Endothelial cell of umbilical vein (primary cell): ENCODE data around the gene GATAD2A. TPM values are rescaled to one million over a fixed set of nuclear protein-coding genes. Genes with fewer than 3 reads are reported as not detected.

ENCODE experiments used
- BruUV-seq: library from RNA; stranded (reverse); fragments of 400-500 nt; replicated peaks from 2 replicates; lab custom pipeline; 2021; lab: Mats Ljungman, UMichigan
- CTCF ChIA-PET: fragments of 300-600, 350-600 bp; sonication (Branson Sonifier 250); formaldehyde crosslinking; loops from one replicate; lab custom pipeline; 2021; ENCODE audit warnings: antibody characterized with exemption, inconsistent platforms; lab: Charles Lee
- POLR2A ChIA-PET: fragments of 300-600, 350-600 bp; sonication (Branson Sonifier 250); formaldehyde crosslinking; loops from one replicate; lab custom pipeline; 2021; ENCODE audit warnings: antibody characterized with exemption, inconsistent platforms; lab: Charles Lee
- DNase-seq: peaks from one replicate; pipeline ENCODE4 v3.0.0-alpha.2; 2011; ENCODE audit warnings: low read depth, low spot score
- FAIRE-seq: peaks from 2 replicates; lab custom pipeline; 2011; peaks lifted over from hg19 to GRCh38; lab: Jason Lieb, UNC
- H2AFZ ChIP-seq: 2 replicates; pipeline ENCODE4 v1.6.0; 2012; ENCODE audit warnings: low read depth, low read length, control low read depth, inconsistent platforms
- H3K27ac ChIP-seq: 2 replicates; pipeline ENCODE4 v1.5.1; 2011; ENCODE audit warnings: low read depth, mild to moderate bottlenecking, control low read depth, low read length, moderate library complexity; ENCODE audit not compliant: insufficient read depth
- H3K27me3 ChIP-seq, 2 experiments: 2 replicates each; pipeline versions ENCODE4 v1.6.0 to v1.6.1; 2011; ENCODE audit warnings: low read length in 2 of 2, mixed read lengths in 1 of 2; ENCODE audit not compliant: control insufficient read depth in 2 of 2, insufficient read depth in 2 of 2
- H3K36me3 ChIP-seq, 2 experiments: 2 replicates in 1 of 2; 3 replicates in 1 of 2; pipeline ENCODE4 v1.5.1; 2011; ENCODE audit warnings: low read length in 2 of 2, mild to moderate bottlenecking in 1 of 2, moderate library complexity in 1 of 2; ENCODE audit not compliant: control insufficient read depth in 2 of 2, insufficient read depth in 2 of 2; ENCODE audit errors: extremely low read depth in 1 of 2
- H3K4me1 ChIP-seq: 3 replicates; pipeline ENCODE4 v1.5.1; 2011; ENCODE audit warnings: mild to moderate bottlenecking, low read length; ENCODE audit not compliant: control insufficient read depth, insufficient read depth; ENCODE audit errors: extremely low read depth
- H3K4me2 ChIP-seq: 2 replicates; pipeline ENCODE4 v1.6.1; 2011; ENCODE audit warnings: low read length, control low read depth, mixed read lengths; ENCODE audit not compliant: insufficient read depth
- H3K4me3 ChIP-seq, 3 experiments: fragments of 200-600 bp in 1 of 3; sonication (generic), shearing (Covaris generic) in 1 of 3; replicated peaks in 1 of 3; 2 replicates each; pipeline ENCODE4 v1.5.1; 2011 to 2016; ENCODE audit warnings: control low read depth in 3 of 3, low read length in 3 of 3, mild to moderate bottlenecking in 2 of 3, inconsistent platforms in 1 of 3, low read depth in 1 of 3, moderate library complexity in 1 of 3; ENCODE audit not compliant: insufficient read depth in 1 of 3
- H3K79me2 ChIP-seq: 2 replicates; pipeline ENCODE4 v1.6.0; 2012; ENCODE audit warnings: low read length, inconsistent platforms; ENCODE audit not compliant: control insufficient read depth, insufficient read depth
- H3K9ac ChIP-seq: replicated peaks from 2 replicates; pipeline ENCODE3; 2011; ENCODE audit warnings: low read length, control low read depth; ENCODE audit not compliant: insufficient read depth; ENCODE audit errors: extremely low read depth
- H3K9me1 ChIP-seq: replicated peaks from 3 replicates; pipeline ENCODE4 v1.6.0; 2011; ENCODE audit warnings: mild to moderate bottlenecking, low read length; ENCODE audit not compliant: control insufficient read depth, insufficient read depth; ENCODE audit errors: extremely low read depth
- H3K9me3 ChIP-seq: replicated peaks from 2 replicates; pipeline ENCODE4 v1.5.1; 2012; ENCODE audit warnings: low read length, inconsistent platforms; ENCODE audit not compliant: control insufficient read depth, insufficient read depth
- H4K20me1 ChIP-seq: replicated peaks from 2 replicates; pipeline ENCODE3; 2011; ENCODE audit warnings: mild to moderate bottlenecking, low read length; ENCODE audit not compliant: control insufficient read depth, insufficient read depth; ENCODE audit errors: extremely low read depth
- EZH2 ChIP-seq: IDR thresholded peaks from 2 replicates; pipeline ENCODE4 v1.6.1; 2012; ENCODE audit warnings: borderline replicate concordance, low read depth, mild to moderate bottlenecking, moderate library complexity, low read length, inconsistent platforms; ENCODE audit not compliant: severe bottlenecking
- FOS ChIP-seq: IDR thresholded peaks from 2 replicates; pipeline ENCODE4 v1.6.1; 2011; ENCODE audit warnings: mild to moderate bottlenecking, low read length, moderate library complexity, borderline replicate concordance; ENCODE audit not compliant: insufficient read depth
- GATA2 ChIP-seq: IDR thresholded peaks from 2 replicates; pipeline ENCODE4 v1.7.0; 2011; ENCODE audit warnings: low read depth, mild to moderate bottlenecking, moderate library complexity, mixed read lengths, low read length; ENCODE audit not compliant: insufficient read length, insufficient read depth
- JUN ChIP-seq: IDR thresholded peaks from 2 replicates; pipeline ENCODE4 v1.6.1; 2011; ENCODE audit warnings: borderline replicate concordance, low read depth; ENCODE audit not compliant: insufficient read length, insufficient read depth
- MYC ChIP-seq: IDR thresholded peaks from one replicate; pipeline ENCODE4 v1.6.1; 2011; ENCODE audit warnings: mild to moderate bottlenecking, low read depth, low read length
- POLR2A ChIP-seq: IDR thresholded peaks from 2 replicates; pipeline ENCODE4 v1.6.1; 2012; ENCODE audit warnings: low read depth, mild to moderate bottlenecking, control low read depth, low read length
- dilution Hi-C: fragments of 300-500 bp; cut with MboI; formaldehyde crosslinking; loops from one replicate; pipeline ENCODE4 v1.15.0; 2019; ENCODE audit warnings: low sequenced_read_pairs; ENCODE audit not compliant: extremely low pct_ligation_motif_present
- intact Hi-C: fragments of 100-400 bp; cut with micrococcal nuclease; formaldehyde crosslinking; loops from one replicate; pipeline ENCODE4 v1.10.0; 2022
- polyA plus RNA-seq, 4 experiments: library from polyadenylated mRNA; depleted of rRNA in 3 of 4; stranded (reverse) in 3 of 4; unstranded in 1 of 4; fragments of >200 nt; gene quantifications; 2 replicates each; pipeline versions ENCODE4 v1.2.1 to v1.2.3, GENCODE V29; 2011 to 2012; ENCODE audit warnings: missing spikeins in 1 of 4
- total RNA-seq: library from RNA; stranded (reverse); gene quantifications from 2 replicates; pipeline ENCODE4 v1.2.3, GENCODE V29; 2021

The GATAD2A gene
- total and polyA plus RNA-seq, 2 donors (not counting 3 experiments of a cell fraction or from before 2014, with no cell fraction given): 27.3 to 134 TPM

DNA sequence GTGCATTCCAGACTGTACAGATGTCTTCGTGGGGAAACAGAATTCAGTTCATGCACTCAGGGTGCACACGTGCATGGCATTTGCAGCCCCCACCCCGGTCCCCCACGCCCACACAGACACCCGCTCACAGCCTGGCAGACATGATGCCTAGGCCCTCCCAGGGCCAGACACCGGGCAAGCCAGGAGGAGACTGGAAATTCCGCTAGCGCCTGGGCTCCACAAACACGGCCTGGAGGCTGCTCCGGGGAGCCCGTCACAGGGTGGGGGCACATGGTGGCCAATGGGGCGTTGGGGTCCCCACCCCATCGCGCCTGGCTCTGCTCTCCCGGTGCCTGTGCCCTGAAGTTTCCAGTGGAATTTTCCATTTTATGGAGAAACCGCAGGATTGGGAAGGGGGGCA is 136.1 kb downstream of the GATAD2A start:
- intact Hi-C loops (loop anchor here (1.0 kb wide), 1 partner anchor 25 kb away; the partner anchor contains the start of gene NDUFA13), dilution Hi-C loops (no loop called here)
- H3K4me1 ChIP-seq: no peaks in the 10 kb centered on the region
- no peak overlapping the region for H2AFZ ChIP-seq
- peaks cover 25 to 29% of the 10 kb centered on the region in 2 experiments for H3K27me3 ChIP-seq
- no peak for DNase-seq
- ChIA-PET POLR2A (no interaction called here), CTCF (interaction anchor here (0.6 to 1.6 kb wide), 3 partner anchors 10 to 11 kb away, joined by 4 to 8 read pairs (median 4); no protein-coding TSS in a partner anchor)
- H3K4me2 ChIP-seq: no peak overlapping the region
- no peak overlapping the region for H3K9ac ChIP-seq
- no TSS peak for BruUV-seq
- no peaks in the 10 kb centered on the region for H3K79me2 ChIP-seq
- H4K20me1 ChIP-seq: no peaks in the 10 kb centered on the region
- FAIRE-seq: no peak
- no peak overlapping the region for H3K4me3 ChIP-seq
- no peak overlapping the region for H3K27ac ChIP-seq
- H3K9me3 ChIP-seq: no peaks in the 10 kb centered on the region
- TF ChIP-seq FOS (no peak), POLR2A (no peak), MYC (no peak)
- no peaks in the 10 kb centered on the region for H3K9me1 ChIP-seq
- H3K36me3 ChIP-seq: no peaks in the 10 kb centered on the region

DNA sequence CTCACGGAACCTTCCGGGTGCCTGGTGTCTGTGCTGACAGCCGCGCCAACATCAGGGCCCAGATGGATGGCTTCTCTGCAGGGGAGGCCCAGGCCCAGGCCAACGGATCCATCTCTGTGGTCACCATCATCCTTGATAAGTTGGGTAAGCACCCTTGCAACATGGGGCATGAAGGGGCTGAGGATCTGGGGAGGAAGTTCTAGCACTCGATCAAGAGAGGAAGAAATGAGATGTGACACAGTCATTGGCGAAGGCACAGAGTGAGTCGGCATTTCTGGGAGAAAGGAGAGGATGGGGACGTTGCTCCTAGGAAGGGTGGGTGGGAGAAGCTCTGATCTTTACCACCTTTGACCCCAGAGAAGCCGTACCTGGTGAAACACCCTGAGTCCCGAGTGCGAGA is 137.0 kb downstream of the GATAD2A start:
- CTCF ChIA-PET: interaction anchor here (3.2 kb wide), 1 partner anchor 11 kb away, joined by 12 read pairs; no protein-coding TSS in a partner anchor
- BruUV-seq: no TSS peak
- no peak for DNase-seq
- Histone ChIP-seq H3K9me3 (no peaks in the 10 kb centered on the region), H3K27ac (no peak overlapping the region), H2AFZ (no peak overlapping the region), H3K4me2 (no peak overlapping the region), H3K9ac (no peak overlapping the region), H3K79me2 (no peaks in the 10 kb centered on the region), H3K4me3 (no peak overlapping the region), H3K27me3 (peaks cover 25 to 29% of the 10 kb centered on the region in 2 experiments), H4K20me1 (no peaks in the 10 kb centered on the region), H3K36me3 (no peaks in the 10 kb centered on the region), H3K4me1 (no peaks in the 10 kb centered on the region), H3K9me1 (no peaks in the 10 kb centered on the region)
- POLR2A ChIA-PET: no interaction called here
- FAIRE-seq: no peak
- TF ChIP-seq POLR2A: no peak
- TF ChIP-seq GATA2: no peak
- no peak for TF ChIP-seq EZH2
- TF ChIP-seq FOS: no peak
- TF ChIP-seq JUN: no peak
- intact Hi-C loops (no loop called here), dilution Hi-C loops (no loop called here)
